Lower leg skin (tissue), 3 donors: ENCODE results near the gene GRIK5.

Experiments
- POLR2A ChIP-seq, 2 donors: fragments of 450-650 bp; IDR thresholded peaks; one replicate each; pipeline ENCODE4 v1.6.1; 2016 to 2017; ENCODE audit warnings: antibody characterized with exemption in 2 of 2, mild to moderate bottlenecking in 1 of 2, moderate library complexity in 1 of 2
- TF ChIP-seq, protein P1 (sequence below), 3 donors: fragments of 450-650 bp; IDR thresholded peaks; one replicate each; pipeline ENCODE4 v1.5.1; 2016; ENCODE audit warnings: antibody characterized with exemption in 3 of 3, mild to moderate bottlenecking in 3 of 3, moderate library complexity in 2 of 3

DNA sequence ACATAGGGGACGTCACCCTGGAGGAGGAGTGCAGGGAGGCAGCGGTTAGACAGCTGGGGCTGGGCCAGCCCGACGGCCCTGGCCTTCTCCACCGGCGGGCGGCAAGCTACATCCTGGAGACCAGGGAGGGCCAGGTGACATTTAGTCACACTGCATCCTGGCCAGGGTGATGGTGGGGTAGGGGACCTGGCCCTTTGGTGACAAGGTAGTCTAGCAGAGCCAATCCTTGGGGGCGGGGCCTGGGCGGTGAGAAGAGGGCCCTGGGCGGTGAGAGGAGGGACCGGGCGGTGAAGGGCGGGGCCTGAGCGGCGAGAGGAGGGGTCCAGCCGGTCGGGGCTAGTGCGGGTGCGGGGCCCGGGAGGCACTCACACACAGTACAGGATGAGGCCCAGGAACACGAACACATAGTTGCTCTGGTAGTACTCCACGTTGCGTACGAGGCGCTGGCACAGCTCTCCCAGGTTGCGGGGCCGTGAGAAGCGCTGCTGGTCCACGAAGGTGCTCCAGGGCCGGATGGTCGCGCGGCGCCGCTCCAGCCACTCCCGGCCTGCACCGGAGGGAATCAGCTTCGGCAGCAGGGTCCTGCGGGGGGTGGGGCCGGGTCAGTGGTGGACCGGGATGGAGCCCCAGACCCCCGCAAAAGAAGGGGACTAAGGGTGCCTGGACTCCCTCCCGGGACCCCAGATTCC, 111.5 kb downstream of the GRIK5 start:
- TF ChIP-seq, protein P1, sequence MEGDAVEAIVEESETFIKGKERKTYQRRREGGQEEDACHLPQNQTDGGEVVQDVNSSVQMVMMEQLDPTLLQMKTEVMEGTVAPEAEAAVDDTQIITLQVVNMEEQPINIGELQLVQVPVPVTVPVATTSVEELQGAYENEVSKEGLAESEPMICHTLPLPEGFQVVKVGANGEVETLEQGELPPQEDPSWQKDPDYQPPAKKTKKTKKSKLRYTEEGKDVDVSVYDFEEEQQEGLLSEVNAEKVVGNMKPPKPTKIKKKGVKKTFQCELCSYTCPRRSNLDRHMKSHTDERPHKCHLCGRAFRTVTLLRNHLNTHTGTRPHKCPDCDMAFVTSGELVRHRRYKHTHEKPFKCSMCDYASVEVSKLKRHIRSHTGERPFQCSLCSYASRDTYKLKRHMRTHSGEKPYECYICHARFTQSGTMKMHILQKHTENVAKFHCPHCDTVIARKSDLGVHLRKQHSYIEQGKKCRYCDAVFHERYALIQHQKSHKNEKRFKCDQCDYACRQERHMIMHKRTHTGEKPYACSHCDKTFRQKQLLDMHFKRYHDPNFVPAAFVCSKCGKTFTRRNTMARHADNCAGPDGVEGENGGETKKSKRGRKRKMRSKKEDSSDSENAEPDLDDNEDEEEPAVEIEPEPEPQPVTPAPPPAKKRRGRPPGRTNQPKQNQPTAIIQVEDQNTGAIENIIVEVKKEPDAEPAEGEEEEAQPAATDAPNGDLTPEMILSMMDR (IDR thresholded peaks at IDR 0.05), result no peak
- no peak for TF ChIP-seq POLR2A (IDR thresholded peaks at IDR 0.05)
